ENCODE data around the gene BTBD9.

GRCh38 chr6:38487423-38487822 lies 152.3 kb downstream of the BTBD9 start:
- TF ChIP-seq CTCF (IDR thresholded peaks at IDR 0.05), result no peak
- no peak for TF ChIP-seq POLR2A (IDR thresholded peaks at IDR 0.05)

Measured in lower leg skin (tissue), 3 donors.